ENCODE results near the gene RFX7.

RFX7 gene

DNA sequence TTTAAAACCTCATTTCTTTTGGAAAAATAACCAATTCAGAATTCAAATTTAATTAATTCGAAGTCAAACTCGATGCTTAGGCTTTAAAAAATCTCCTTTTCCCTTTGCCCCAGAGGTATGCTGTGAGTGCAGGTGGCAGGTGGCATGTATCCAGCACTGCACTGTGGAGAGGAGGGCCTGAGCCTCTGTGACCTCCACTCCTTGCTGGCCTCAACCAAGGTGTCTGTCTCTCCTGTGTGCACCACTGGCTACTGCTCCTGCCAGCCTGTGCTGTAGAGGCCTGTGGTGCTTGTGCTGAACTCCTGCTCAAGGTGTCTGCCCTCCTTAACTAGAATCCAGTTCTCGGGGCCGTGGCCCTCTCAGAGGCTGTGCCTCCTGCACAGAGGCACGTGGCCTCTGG lies 194.1 kb downstream of the RFX7 start:
- Mint-ChIP-seq H3K4me3 (no peak overlapping the region), H3K27me3 (no peaks in the 10 kb centered on the region), H3K9me3 (peaks cover 1% of the 10 kb centered on the region), H3K4me1 (peaks cover 4% of the 10 kb centered on the region), H3K36me3 (no peaks in the 10 kb centered on the region), H3K27ac (no peak overlapping the region)
- no peak for DNase-seq
- CTCF ChIA-PET, result no interaction called here

DNA sequence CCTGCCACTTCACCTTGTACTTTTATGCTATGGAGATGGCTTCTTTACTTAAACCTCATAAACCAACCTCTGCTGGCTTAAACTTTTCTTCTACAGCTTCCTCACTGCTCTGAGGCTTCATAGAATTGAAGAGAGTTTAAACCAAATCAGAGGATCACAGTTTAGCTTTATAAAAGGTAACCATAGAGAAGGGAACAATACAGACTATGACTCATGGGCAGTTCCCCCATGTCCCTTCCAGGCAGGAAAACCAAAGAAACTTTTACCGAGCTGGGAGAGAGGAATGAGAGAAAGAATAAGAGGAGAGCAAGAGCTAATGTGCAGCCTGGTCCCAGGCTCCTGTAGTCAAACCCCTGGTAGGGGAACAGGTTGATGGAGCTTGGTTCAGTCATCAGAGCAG lies 196.3 kb downstream of the RFX7 start:
- no peaks in the 10 kb centered on the region for H3K27me3 Mint-ChIP-seq
- peaks cover 10% of the 10 kb centered on the region for H3K9me3 Mint-ChIP-seq
- CTCF ChIA-PET, result no interaction called here
- no peak overlapping the region for H3K4me3 Mint-ChIP-seq
- peaks cover 8% of the 10 kb centered on the region for H3K36me3 Mint-ChIP-seq
- H3K27ac Mint-ChIP-seq, result no peak overlapping the region
- no peak for DNase-seq
- H3K4me1 Mint-ChIP-seq, result peaks cover 24% of the 10 kb centered on the region

GRCh38 chr15:56045068-56045748 lies 198.5 kb downstream of the RFX7 start:
- no peak for DNase-seq
- no peak overlapping the region for H3K27ac Mint-ChIP-seq
- peaks cover 10% of the 10 kb centered on the region for H3K9me3 Mint-ChIP-seq
- CTCF ChIA-PET, result no interaction called here
- H3K4me1 Mint-ChIP-seq, result peaks cover 30% of the 10 kb centered on the region
- peaks cover 10% of the 10 kb centered on the region for H3K36me3 Mint-ChIP-seq
- no peaks in the 10 kb centered on the region for H3K27me3 Mint-ChIP-seq
- no peak overlapping the region for H3K4me3 Mint-ChIP-seq

GRCh38 chr15:56042982-56043980 lies 200.4 kb downstream of the RFX7 start:
- Mint-ChIP-seq H3K9me3 (peaks cover 15% of the 10 kb centered on the region), H3K36me3 (peaks cover 13% of the 10 kb centered on the region), H3K27me3 (no peaks in the 10 kb centered on the region), H3K4me3 (peak overlapping the region; percentile 13), H3K4me1 (peaks cover 40% of the 10 kb centered on the region), H3K27ac (peak overlapping the region; percentile 86)
- DNase-seq, result peak; percentile 68
- CTCF ChIA-PET, result interaction anchor here (1.3 kb wide), 1 partner anchor 49 kb away, joined by 3 read pairs; no protein-coding TSS in a partner anchor

DNA sequence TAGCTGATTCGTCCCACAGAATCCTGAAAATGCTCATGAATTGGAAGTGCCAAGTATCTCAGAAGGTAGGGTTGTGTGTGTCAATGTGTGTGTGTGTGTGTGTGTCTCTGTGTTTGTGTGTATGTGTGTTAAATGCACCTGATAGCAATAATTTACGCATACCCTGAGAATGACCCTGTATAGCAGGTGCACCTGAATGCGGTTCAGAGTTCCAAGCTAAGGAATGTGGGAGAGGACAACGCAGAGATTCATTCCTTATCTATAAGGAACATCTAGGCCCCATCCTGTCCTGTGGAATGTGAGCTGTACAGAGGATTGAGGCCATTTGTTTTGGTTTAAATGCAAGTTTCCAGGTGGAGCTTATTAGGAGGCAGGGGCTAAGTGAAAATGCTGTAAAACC lies 201.2 kb downstream of the RFX7 start:
- peaks cover 47% of the 10 kb centered on the region for H3K4me1 Mint-ChIP-seq
- peaks cover 16% of the 10 kb centered on the region for H3K36me3 Mint-ChIP-seq
- H3K4me3 Mint-ChIP-seq, result no peak overlapping the region
- no peak for DNase-seq
- CTCF ChIA-PET, result interaction anchor here (1.3 kb wide), 1 partner anchor 48 kb away, joined by 3 read pairs; no protein-coding TSS in a partner anchor
- H3K27ac Mint-ChIP-seq, result peak overlapping the region; percentile 86
- no peaks in the 10 kb centered on the region for H3K27me3 Mint-ChIP-seq
- peaks cover 15% of the 10 kb centered on the region for H3K9me3 Mint-ChIP-seq

DNA sequence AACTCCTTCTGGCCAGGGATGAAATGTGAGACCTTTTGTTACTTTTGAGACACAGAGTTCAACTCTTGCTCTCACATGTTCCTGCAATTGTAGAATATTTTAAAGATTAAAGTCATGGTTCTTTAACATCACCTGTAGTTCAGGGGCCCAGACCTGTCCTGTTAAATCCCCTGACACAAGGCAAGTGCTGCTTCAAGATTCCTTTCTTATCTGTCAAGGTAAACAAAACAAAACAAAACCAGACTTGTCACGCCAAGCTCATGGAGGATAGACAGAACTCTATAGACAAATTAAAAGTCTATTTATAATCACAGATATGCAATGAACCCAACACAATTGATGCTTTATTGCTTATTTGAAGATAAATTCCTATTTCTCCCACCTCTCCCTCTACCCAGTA lies 201.6 kb downstream of the RFX7 start:
- Mint-ChIP-seq H3K27me3 (no peaks in the 10 kb centered on the region), H3K4me1 (peaks cover 48% of the 10 kb centered on the region), H3K36me3 (peaks cover 16% of the 10 kb centered on the region), H3K27ac (peak overlapping the region; percentile 86), H3K4me3 (no peak overlapping the region), H3K9me3 (peaks cover 15% of the 10 kb centered on the region)
- no peak for DNase-seq
- CTCF ChIA-PET, result interaction anchor here (1.3 kb wide), 2 partner anchors 10 to 48 kb away, joined by 3 read pairs; no protein-coding TSS in a partner anchor

- no peaks in the 10 kb centered on the region for H3K27me3 Mint-ChIP-seq
- CTCF ChIA-PET, result interaction anchor here (1.3 kb wide), 2 partner anchors 12 to 14 kb away, joined by 3 to 4 read pairs; no protein-coding TSS in a partner anchor
- DNase-seq, result no peak
- peaks cover 16% of the 10 kb centered on the region for H3K36me3 Mint-ChIP-seq
- no peak overlapping the region for H3K27ac Mint-ChIP-seq
- H3K9me3 Mint-ChIP-seq, result peaks cover 14% of the 10 kb centered on the region
- H3K4me1 Mint-ChIP-seq, result peaks cover 48% of the 10 kb centered on the region
- H3K4me3 Mint-ChIP-seq, result no peak overlapping the region
These were observed 203.3 kb downstream of the RFX7 start for GRCh38 chr15:56040081-56041035.

DNA sequence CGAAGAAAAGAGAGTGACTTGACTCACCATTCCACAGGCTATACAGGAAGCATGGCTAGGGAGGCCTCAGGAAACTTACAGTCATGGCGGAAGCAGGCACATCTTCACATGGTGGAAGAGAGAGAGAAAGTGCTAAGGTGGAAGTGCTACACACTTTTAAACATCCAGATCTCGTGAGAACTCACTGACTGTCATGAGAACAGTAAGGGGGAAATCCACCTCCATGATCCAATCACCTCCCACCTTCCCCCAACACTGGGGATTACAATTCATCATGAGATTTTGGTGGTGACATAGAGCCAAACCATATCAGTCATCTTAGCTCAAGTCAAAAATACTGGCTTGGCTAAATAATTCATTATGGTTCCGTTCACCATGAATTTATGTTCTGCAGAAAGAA lies 205.0 kb downstream of the RFX7 start:
- CTCF ChIA-PET, result interaction anchor here (1.6 kb wide), 1 partner anchor 46 kb away, joined by 5 read pairs; the partner anchor contains the start of gene NEDD4
- H3K27ac Mint-ChIP-seq, result no peak overlapping the region

GRCh38 chr15:56038015-56038414 lies 205.7 kb downstream of the RFX7 start:
- CTCF ChIA-PET, result interaction anchor here (1.6 kb wide), 1 partner anchor 45 kb away, joined by 5 read pairs; the partner anchor contains the start of gene NEDD4
- DNase-seq, result no peak
- Mint-ChIP-seq H3K9me3 (peaks cover 5% of the 10 kb centered on the region), H3K27ac (no peak overlapping the region), H3K36me3 (peaks cover 9% of the 10 kb centered on the region), H3K27me3 (no peaks in the 10 kb centered on the region), H3K4me1 (peaks cover 37% of the 10 kb centered on the region), H3K4me3 (no peak overlapping the region)

More for the DNA sequence above, 205.0 kb downstream of the RFX7 start:
- Mint-ChIP-seq H3K27me3 (no peaks in the 10 kb centered on the region), H3K4me3 (no peak overlapping the region), H3K9me3 (peaks cover 8% of the 10 kb centered on the region), H3K4me1 (peaks cover 44% of the 10 kb centered on the region), H3K36me3 (peaks cover 11% of the 10 kb centered on the region)
- DNase-seq, result no peak

Data from activated naive CD4-positive, alpha-beta T cell treated with anti-CD3 and anti-CD28 coated beads, Interleukin-2, amount 10 ng/mL, durations not matched to agents 7 days and 5 days (primary cell).